GM12865 (cell line): ENCODE results near the gene PYDC2.
A peak's percentile ranks its signal among the peaks of the same experiment; 100 is the strongest.

Experiments used
- DNase-seq: peaks from one replicate; pipeline ENCODE4 v3.0.0; 2010; ENCODE audit warnings: low read depth
- H3K4me3 ChIP-seq: 2 replicates; pipeline ENCODE4 v1.5.1; 2011; ENCODE audit warnings: mild to moderate bottlenecking, low read depth, low read length, control low read depth
- CTCF ChIP-seq: IDR thresholded peaks from 2 replicates; pipeline ENCODE4 v1.5.1; 2011; ENCODE audit warnings: low read length, control low read depth, low read depth, inconsistent platforms; ENCODE audit not compliant: insufficient read depth; ENCODE audit errors: missing control alignments

Gene PYDC2

GRCh38 chr3:191484461-191484860, 23.5 kb downstream of the PYDC2 start:
- no peak overlapping the region for H3K4me3 ChIP-seq
- TF ChIP-seq CTCF: no peak
- no peak for DNase-seq

GRCh38 chr3:191492601-191493000, 31.6 kb downstream of the PYDC2 start:
- TF ChIP-seq CTCF: no peak
- H3K4me3 ChIP-seq: no peak overlapping the region
- DNase-seq: no peak

- DNase-seq: no peak
- no peak overlapping the region for H3K4me3 ChIP-seq
- no peak for TF ChIP-seq CTCF
Observed at GRCh38 chr3:191493336-191493735, 32.4 kb downstream of the PYDC2 start.

DNA sequence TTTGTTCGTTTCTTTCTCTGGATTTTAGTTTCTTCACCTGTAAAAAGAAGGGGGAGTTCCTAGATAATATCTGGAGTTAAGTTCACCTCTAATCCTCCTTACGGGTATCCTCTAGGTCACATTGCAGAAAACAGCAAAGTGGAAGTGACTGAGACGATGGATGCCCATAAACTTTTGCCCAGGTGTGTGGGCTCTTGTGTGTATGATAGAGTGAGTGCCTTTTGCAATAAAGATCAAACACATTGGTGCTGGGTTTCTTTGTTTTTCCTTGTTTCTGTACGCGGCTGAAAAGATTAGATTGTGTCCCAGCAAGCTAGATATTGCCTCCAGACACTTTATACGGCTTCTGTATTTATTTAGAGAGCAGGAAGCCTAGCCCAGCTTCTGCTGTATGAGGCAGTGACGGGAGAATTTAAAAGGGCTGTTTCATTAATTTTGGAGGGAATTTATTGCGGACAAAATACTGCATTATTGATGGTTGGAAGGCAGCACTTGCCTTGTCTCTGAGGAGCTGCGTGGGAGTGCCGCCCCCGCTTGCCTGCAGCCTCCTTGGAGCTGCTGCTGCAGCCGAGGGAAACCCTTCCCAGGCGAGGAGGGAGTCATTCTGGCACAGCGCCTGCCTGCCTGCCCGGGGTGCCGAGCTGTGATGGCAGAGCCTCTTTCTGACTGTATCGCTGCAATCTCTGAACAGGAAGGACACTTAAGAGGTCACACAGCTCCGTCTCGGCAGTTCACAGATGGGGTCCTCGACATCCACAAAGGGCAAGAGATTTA, 38.5 kb downstream of the PYDC2 start:
- DNase-seq: no peak

DNA sequence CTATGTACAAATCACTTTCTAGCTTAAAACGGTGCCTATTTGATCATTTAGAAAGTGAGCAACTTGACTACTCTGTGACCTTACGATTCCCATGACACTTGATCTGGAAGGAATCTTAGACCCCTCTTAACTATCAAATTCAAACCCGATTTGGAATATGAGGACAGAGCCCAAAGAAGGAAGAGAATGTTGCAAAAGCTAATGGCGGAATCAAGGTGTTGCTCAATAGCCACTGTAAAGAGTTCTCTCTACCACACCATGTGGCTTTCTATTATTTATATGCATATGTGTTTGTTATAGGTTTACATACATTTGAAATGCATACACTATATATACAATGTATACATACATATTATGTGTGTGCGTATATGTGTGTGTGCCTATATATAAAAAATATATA, 39.9 kb downstream of the PYDC2 start:
- TF ChIP-seq CTCF: no peak
- H3K4me3 ChIP-seq: no peak overlapping the region
- DNase-seq: no peak

More for the DNA sequence above, 38.5 kb downstream of the PYDC2 start:
- H3K4me3 ChIP-seq: no peak overlapping the region
- no peak for TF ChIP-seq CTCF

- H3K4me3 ChIP-seq: no peak overlapping the region
- TF ChIP-seq CTCF: peak; percentile 27
- DNase-seq: peak; percentile 5
Observed at GRCh38 chr3:191502583-191502982, 41.6 kb downstream of the PYDC2 start.

- DNase-seq: no peak
- TF ChIP-seq CTCF: no peak
- H3K4me3 ChIP-seq: no peak overlapping the region
Observed at GRCh38 chr3:191509078-191509477, 48.1 kb downstream of the PYDC2 start.
